C4-2B (cell line): ENCODE data around the gene STXBP5L.

ENCODE experiments used
- CTCF ChIP-seq: fragments of 450-650 bp; conservative IDR thresholded peaks from 2 replicates; pipeline ENCODE4 v1.5.1; 2017; ENCODE audit warnings: mild to moderate bottlenecking
- ZFX ChIP-seq: fragments of 450-650 bp; IDR thresholded peaks from 2 replicates; pipeline ENCODE4 v1.6.1; 2017

DNA sequence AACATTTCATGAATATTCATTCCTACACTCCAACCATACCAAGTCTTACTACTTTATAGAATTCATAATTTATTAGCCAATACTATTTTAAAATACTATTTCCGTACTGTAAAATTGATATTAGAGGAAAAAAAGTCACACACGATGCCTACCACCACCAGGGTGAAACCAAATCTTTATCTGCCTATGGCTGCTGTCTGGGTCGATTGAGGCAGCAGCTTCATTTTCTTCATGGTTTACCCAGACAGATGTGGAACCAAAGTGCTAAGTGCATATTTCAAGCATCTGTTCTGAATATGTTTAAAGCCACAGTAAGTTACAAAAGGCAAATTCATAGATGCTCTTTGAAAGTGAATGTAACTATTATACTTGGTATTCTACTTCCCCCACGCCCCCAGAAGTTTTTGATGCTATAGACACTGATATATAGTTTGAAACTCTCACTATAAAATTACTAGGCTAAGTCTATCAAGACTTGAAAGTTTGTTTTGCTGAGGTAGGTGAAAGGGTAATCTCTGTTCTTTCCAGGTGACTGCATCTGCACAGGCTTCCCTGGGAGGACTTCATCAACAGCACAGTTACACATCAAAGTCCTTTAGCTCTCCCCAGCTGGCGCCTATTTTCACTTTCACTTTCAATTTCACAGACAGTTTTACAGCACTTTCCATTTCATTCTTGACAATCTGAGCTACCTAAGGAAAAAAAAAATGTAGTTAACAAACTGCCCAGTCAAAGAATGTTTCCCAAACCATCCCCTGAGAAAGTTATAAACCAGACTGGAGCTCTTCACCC is 523.9 kb downstream of the STXBP5L start:
- TF ChIP-seq CTCF (no peak), ZFX (no peak)
